Activated CD4-positive, alpha-beta T cell treated with anti-CD3 and anti-CD28 coated beads for 4 hours (primary cell): ENCODE data around the gene POLE.
A peak's percentile ranks its signal among the peaks of the same experiment; 100 is the strongest.

Source experiments
- DNase-seq, 2 donors: peaks; one replicate each; pipeline ENCODE4 v3.0.0-alpha.2; 2020

Gene POLE

GRCh38 chr12:132624910-132625630 is 62.1 kb downstream of the POLE start:
- no peak for DNase-seq

GRCh38 chr12:132624186-132624855 is 62.8 kb downstream of the POLE start:
- no peak for DNase-seq

- no peak for DNase-seq
Observed at GRCh38 chr12:132623072-132623869, 63.9 kb downstream of the POLE start.

- DNase-seq: no peak
Observed at GRCh38 chr12:132622437-132623071, 64.6 kb downstream of the POLE start.

GRCh38 chr12:132621657-132622435 is 65.3 kb downstream of the POLE start:
- no peak for DNase-seq

- DNase-seq: no peak
Observed at GRCh38 chr12:132620899-132621656, 66.1 kb downstream of the POLE start.

- no peak for DNase-seq
Observed at GRCh38 chr12:132620113-132620898, 66.8 kb downstream of the POLE start.

GRCh38 chr12:132619386-132620112 is 67.6 kb downstream of the POLE start:
- no peak for DNase-seq

- no peak for DNase-seq
Observed at GRCh38 chr12:132619071-132619385, 68.1 kb downstream of the POLE start.

GRCh38 chr12:132618683-132619043 is 68.5 kb downstream of the POLE start, which contains the start of gene P2RX2:
TSS of gene P2RX2 (plus strand) at chr12:132618776. CDS start at chr12:132618817, 41 bp downstream.
- no peak for DNase-seq

GRCh38 chr12:132617822-132618682 is 69.1 kb downstream of the POLE start:
- no peak for DNase-seq

- no peak for DNase-seq
Observed at GRCh38 chr12:132617135-132617701, 69.9 kb downstream of the POLE start.

- no peak for DNase-seq
Observed at GRCh38 chr12:132615579-132616038, 71.5 kb downstream of the POLE start.

GRCh38 chr12:132614861-132615578 is 72.1 kb downstream of the POLE start:
- DNase-seq: peak; percentile 75 to 81

- DNase-seq: no peak
Observed at GRCh38 chr12:132614029-132614428, 73.1 kb downstream of the POLE start.

- DNase-seq: no peak
Observed at GRCh38 chr12:132611620-132612019, 75.5 kb downstream of the POLE start.

- DNase-seq: no peak
Observed at GRCh38 chr12:132610866-132611602, 76.1 kb downstream of the POLE start.
